Measurements from ENCODE around the gene GNB5.
"Not testable (repeated sequence)": the region's sequence is repeated elsewhere in the genome, so short reads cannot be mapped to it uniquely, and the experiment has no call there.

The GNB5 gene

GRCh38 chr15:52204657-52205056 lies 13.5 kb upstream of the GNB5 start:
- DNase-seq: no peak

DNA sequence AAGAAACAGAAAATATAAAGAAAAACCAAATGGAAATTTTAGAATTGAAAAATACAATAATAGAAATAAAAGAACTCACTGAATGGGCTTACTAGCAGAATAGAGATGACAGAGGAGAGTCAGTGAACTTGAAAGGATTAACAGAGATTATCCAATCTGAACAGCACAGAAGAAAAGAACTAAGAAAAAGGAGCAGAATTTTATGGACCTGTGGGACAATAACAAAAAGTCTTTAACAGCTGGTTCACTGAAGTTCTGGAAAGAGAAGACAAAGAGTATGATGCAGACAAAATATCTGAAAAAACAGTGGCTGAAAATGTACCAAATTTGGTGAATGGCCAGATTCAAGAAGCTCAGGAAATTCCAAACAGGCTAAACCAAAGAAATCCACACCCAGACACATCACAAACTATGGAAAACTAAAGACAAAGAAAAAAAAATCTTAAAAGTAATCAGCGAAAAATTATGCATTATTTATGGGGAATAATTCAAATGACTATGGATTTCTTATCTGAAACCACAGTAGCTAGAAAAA lies 9.7 kb upstream of the GNB5 start:
- no peak for DNase-seq

GRCh38 chr15:52199271-52199670 lies 8.1 kb upstream of the GNB5 start:
- no peak for DNase-seq

GRCh38 chr15:52196891-52197290 lies 5.7 kb upstream of the GNB5 start:
- no peak for DNase-seq

DNA sequence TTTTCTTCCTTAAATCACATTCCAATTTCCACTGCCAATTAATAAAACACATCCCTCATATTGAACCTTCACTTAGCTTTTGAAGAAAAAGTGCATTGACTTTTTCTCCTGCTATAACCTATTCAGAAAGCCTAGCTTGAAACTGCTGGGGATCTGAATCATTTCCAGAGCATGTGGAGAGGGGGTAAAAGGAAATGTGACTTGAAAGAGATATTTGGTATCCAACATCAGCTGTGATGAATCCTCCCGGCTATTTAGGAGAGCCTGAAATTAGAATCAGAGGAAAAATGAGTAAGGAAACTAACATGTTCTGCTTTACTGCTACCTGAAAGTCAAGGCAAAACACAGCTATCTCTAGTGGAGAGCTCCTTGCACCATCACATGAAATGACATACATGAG lies 2.6 kb upstream of the GNB5 start:
- no peak for DNase-seq

DNA sequence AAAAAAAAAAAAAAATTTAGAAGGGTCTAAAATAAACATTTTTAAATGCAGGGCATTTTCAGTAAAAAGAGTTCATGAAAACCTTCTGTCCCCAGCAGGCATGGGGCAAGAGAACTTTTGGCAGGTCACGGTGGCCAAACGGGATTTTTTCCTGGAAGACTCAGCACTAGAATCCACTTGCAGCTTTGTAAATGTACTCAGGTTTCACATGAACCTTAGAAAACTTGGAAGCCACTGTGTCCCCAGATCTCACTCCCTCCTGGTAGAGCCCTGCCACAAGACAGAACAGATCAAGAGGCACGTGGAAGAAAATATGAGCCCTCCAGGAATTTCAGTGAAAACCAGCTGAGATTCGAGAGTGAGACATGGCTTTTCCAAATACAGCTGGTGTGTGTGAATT lies 2.1 kb upstream of the GNB5 start:
- no peak for DNase-seq

- DNase-seq: no peak
Measured at GRCh38 chr15:52186651-52187486, 4.3 kb downstream of the GNB5 start.

DNA sequence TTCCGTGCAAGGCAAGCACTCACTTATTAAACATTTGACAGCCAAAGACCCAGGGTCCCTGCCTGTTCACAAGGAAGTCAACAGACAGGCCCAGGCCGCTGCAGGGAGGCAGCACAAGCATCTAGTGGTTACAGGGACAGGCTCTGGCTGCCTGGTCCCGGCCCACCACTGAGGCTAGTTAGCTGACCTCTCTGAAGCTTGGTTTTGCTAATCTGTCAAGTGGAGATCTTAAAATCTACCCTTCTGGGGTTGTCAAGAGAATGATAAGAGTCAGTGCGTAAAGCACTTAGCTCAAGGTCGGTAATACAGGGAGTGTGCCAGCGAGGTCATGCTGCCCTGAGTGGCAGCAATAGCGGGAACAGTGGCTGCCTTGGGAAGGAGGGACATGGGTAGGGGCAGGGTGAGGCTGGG lies 6.0 kb downstream of the GNB5 start:
- DNase-seq: no peak

DNA sequence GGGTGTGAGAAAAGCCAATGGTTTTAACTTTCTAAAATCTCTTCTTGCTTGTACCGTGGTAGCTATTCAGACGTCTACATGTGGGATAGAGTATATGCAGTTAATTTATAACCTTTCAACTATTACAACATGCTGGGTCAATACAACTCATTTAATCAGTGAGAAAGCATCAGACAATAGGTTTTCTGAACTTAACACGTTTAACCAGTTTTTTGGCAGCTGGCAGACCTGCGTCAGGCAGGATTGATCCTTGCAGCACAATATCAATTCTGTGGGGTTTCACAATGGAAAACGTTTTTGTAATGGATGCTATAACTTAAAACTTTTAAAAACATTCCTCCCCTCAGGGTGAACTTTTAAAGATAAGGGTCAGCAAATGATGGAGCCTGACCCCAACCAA lies 6.5 kb downstream of the GNB5 start:
- DNase-seq: no peak

GRCh38 chr15:52183562-52184173 lies 7.5 kb downstream of the GNB5 start:
- DNase-seq: peak; percentile 20

DNA sequence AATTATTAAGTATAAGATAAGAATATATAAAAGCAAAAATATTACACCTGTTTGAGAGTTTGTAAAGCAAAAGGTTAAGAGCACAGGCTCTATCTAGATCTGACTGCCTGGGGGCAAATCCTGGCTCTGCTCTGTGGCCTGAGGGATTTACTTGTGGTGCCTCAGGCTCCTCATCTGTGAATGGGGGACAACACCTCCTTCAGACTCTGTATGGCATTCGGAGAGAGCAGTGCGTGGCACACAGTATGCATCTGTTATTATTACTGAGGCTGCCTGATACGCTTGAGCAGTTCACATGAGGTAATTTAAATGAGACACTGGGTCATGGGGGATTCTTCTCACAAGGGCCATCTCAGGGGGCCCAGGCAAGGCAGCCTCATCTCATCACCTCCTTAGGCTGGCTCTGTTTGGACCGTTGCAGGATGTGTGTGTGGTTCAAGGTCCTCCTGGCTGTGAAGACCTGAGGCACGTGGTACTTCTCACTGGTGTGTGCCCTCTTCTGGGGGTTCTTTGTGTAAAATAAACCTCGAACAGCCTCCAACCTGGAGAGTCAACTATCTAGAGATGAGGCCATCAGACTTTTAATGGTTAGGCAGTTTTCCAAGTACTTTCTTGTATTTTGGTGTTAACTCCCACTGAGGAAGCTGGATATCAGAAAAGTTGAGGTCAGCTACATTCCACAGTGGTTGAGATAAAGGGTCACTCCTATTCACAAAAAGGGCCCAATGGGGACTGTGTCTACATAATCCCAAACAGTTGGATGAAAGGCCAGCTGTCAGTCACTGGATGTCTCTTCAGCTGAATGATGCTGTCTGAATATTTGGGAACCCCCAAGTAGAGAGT lies 9.0 kb downstream of the GNB5 start:
- DNase-seq: no peak

DNA sequence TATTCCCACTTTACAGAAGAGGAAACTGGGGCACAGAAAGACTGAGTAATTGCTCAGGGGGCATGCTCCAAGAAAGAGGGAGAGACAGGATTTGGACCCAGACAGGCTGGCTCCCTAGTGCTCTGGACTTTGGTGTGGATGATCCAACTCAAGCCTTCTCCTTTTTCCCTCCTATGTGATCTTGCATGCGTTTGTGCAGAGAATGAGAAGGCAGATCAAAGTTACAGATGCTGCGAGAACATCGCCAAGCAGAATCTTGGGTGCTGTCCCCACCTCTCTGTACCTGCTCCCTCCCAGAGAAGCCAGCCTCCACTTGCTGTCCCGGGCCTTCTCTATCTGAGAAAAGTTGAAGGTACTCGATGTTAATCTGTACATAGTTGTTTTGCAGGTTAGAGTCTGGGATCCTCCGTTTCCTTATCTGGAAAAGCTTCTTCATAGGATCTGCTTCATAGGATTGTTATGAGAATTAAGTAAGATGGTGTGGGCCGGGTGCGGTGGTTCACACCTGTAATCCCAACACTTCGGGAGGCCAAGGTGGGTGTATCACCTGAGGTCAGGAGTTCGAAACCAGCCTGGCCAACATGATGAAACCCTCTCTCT lies 10.2 kb downstream of the GNB5 start:
- no peak for DNase-seq

DNA sequence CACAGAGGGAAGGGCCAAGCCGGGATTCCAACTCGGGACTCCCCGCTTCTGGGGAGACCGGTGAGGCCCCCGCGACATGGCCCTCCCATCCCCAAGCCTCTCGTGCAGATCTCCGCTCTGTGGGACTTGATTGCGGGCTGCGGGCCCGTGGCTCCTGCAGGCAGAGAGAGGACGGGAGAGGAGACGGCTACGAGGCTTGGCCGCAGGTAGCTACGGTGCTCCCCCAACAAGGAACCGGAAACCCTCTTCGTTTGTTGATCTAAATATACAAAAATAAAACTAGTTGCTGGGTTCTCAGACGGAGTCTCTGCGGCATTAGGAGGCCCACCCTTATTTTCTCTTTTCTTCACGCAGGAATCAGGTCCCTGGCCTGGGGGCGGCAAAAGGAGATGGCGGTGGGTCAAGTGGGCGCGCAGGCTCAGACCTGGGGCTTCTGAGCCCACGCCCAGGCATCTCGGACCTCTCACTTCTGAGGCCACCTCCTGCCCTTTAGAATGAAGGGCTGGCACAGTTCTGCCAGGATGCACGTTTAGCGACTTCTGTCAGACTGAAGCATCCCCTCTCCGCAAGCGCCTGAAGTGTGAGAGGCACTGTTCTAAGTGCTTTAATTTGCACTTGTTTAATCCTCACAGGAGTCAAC lies 10.9 kb downstream of the GNB5 start:
- DNase-seq: no peak

GRCh38 chr15:52179278-52180195 lies 11.7 kb downstream of the GNB5 start:
- DNase-seq: peak; percentile 62

DNA sequence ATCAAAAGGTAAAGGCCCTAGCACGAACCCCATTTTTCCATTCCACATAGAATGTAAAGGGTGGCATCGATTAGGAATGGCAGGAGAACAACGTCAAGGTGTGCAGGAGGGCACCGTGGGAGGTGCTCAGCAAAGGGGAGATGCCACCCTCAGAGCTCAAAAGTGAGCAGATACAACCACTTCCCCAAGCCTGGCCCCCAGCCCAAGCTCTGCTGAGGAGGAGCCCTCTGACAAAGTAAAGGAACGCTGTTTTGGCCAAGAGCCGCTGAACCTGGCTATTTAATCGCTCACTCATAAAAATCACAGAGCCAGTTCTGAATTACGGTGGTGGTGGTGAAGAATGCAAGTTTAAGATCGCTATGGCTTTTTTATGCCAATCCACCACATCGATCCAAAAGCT lies 12.4 kb downstream of the GNB5 start:
- no peak for DNase-seq

DNA sequence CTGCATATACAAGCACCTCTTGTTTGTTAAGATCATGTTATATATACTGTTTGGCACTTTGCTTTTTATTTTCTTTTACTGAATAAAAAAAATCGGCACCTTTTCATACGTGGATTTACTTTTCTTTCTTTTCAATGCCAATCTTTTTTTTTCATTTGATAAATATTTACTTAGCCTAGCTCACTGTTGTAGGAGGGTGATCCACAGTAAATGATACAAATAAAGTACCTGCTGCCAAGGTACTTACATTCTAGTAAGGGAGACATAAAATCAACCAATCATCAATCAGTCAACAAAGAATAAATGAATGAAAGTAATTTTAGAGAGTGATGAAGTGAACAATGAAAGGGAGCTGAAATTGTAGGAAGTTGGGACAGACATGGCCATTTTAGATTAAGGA lies 18.3 kb downstream of the GNB5 start:
- no peak for DNase-seq

DNA sequence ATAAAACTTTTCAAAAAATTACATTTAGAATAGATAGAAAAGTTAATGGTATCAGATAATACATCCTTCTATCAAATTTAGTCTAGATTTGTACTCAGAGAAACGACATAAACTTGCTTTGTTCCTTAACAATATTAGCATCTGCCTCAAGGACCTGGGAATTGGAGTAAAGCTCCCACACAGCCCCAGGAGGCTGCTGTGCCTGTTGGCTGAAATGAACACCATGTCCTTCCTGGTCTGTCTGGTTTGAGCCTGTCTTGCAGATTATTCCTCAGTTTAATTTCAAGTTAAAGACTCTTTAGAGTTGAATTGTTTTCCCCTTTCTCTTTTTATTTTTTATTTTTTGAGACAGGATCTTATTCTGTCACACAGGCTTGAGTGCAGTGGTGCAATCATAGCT lies 19.4 kb downstream of the GNB5 start:
- DNase-seq: no peak

DNA sequence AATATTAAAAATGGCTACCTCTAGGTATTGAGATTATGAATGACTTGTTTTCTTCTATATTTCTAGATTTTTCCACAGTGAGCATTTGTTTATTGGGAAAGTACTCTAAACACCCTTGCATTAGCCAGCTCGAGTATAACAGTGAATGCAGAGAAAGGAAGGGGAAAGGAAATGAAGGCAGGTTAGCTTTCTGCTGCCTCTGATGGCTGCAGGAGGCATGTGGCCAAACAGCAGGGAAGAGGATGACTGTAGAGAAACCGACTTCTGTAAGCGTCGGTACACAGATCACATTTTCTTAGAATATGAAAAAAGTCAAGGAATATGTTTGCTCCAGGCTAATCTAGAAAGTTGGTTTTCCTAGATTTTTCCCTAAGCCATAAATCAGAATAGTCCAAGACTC lies 19.8 kb downstream of the GNB5 start:
- no peak for DNase-seq

- not testable (repeated sequence) for DNase-seq
Measured at GRCh38 chr15:52170199-52170598, 21.0 kb downstream of the GNB5 start.

DNA sequence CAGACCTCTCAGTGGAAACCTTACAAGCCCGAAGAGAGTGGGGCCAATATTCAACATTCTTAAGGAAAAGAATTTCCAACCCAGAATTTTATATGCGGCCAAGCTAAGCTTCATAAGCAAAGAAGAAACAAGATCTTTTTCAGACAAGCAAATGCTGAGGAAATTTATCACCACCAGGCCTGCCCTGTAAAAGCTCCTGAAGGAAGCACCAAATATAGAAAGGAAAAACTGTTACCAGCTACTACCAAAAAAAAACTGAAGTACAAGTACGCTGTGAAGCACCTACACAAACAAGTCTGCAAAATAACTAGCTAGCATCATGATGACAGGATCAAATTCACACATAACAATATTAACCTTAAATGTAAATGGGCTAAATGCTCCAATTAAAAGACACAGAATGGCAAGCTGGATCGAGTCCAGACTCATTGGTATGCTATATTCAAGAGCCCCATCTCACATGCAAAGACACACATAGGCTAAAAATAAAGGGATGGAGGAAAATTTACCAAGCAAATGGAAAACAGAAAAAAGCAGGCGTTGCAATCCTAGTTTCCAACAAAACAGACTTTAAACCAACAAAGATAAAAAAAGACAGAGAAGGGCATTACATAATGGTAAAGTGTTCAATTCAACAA lies 25.6 kb downstream of the GNB5 start:
- not testable (repeated sequence) for DNase-seq

Data from NCI-H1048 (cell line).